Spleen (tissue), 11 donors: ENCODE measurements around the gene FLOT2. TPM values are rescaled to one million over a fixed set of nuclear protein-coding genes. Genes with fewer than 3 reads are reported as not detected.
A peak's percentile ranks its signal among the peaks of the same experiment; 100 is the strongest.

Experiments used
- DNase-seq: peaks from one replicate; pipeline ENCODE4 v3.0.0-alpha.2; 2020
- H3K27ac ChIP-seq, 8 donors: fragments of 200-600 bp; sonication (generic) in 7 of 8; 1 replicate in 4 of 8; 2 replicates in 4 of 8; pipeline versions ENCODE4 v1.5.0 to v1.8.0; 2016 to 2021; ENCODE audit warnings: inconsistent platforms in 4 of 8, mild to moderate bottlenecking in 4 of 8, moderate library complexity in 1 of 8
- H3K27me3 ChIP-seq, 7 donors: fragments of 200-600 bp; sonication (generic) in 6 of 7; replicated peaks in 1 of 7; 1 replicate in 4 of 7; 2 replicates in 3 of 7; pipeline versions ENCODE4 v1.5.0 to v1.8.0; 2016 to 2021; ENCODE audit warnings: inconsistent platforms in 3 of 7, mild to moderate bottlenecking in 1 of 7
- H3K36me3 ChIP-seq, 6 donors: fragments of 200-600 bp; sonication (generic) in 5 of 6; 1 replicate in 4 of 6; 2 replicates in 2 of 6; pipeline versions ENCODE4 v1.5.0 to v1.8.0; 2016 to 2021; ENCODE audit warnings: inconsistent platforms in 2 of 6
- H3K4me1 ChIP-seq, 6 donors: fragments of 200-600 bp; sonication (generic) in 5 of 6; 1 replicate in 3 of 6; 2 replicates in 3 of 6; pipeline versions ENCODE4 v1.5.0 to v1.8.0; 2016 to 2021; ENCODE audit warnings: inconsistent platforms in 3 of 6
- H3K4me3 ChIP-seq, 8 donors: fragments of 200-600 bp; sonication (generic) in 7 of 8; 1 replicate in 4 of 8; 2 replicates in 4 of 8; pipeline versions ENCODE4 v1.5.0 to v1.8.0; 2016 to 2021; ENCODE audit warnings: inconsistent platforms in 4 of 8, mild to moderate bottlenecking in 4 of 8, moderate library complexity in 2 of 8
- H3K9me3 ChIP-seq, 8 donors: fragments of 200-600 bp; sonication (generic) in 7 of 8; 1 replicate in 4 of 8; 2 replicates in 4 of 8; pipeline versions ENCODE4 v1.5.0 to v1.8.0; 2016 to 2021; ENCODE audit warnings: inconsistent platforms in 4 of 8
- POLR2A ChIP-seq, 3 donors: fragments of 450-650 bp; IDR thresholded peaks; one replicate each; pipeline ENCODE4 v1.5.1; 2017; ENCODE audit warnings: antibody characterized with exemption in 3 of 3, mild to moderate bottlenecking in 1 of 3
- POLR2AphosphoS5 ChIP-seq, 3 donors: sonication (generic); formaldehyde crosslinking; IDR thresholded peaks; one replicate each; pipeline ENCODE4 v1.5.1; 2017; ENCODE audit warnings: antibody characterized with exemption in 3 of 3
- WGBS, 5 donors: extraction: QIAGEN DNeasy Blood & Tissue Kit in 3 of 5; methylation state at CpG; one replicate each; pipeline versions ENCODE4 v1.1.5 to v1.1.7; 2013 to 2018; 5-methylcytosine and 5-hydroxymethylcytosine counted together
- intact Hi-C: fragments of 100-400 bp; cut with DNase I; formaldehyde crosslinking; loops from one replicate; pipeline ENCODE4 v1.15.0; 2023; ENCODE audit warnings: low total_unique reads
- polyA plus RNA-seq, 3 donors: library from polyadenylated mRNA; stranded (reverse); fragments of 200-250 nt; gene quantifications; one replicate each; pipeline ENCODE4 v1.2.1, GENCODE V29; 2013
- total RNA-seq, 7 donors: library from RNA; depleted of rRNA in 3 of 7; stranded (reverse); fragments of >200 nt in 3 of 7; fragmentation: NEBNext Ultra II Directional in 4 of 7; extraction: Animal tissue kit (Norgen Biotek cat#: 25700) in 4 of 7; gene quantifications; one replicate each; pipeline versions ENCODE4 v1.1.0 to v1.2.1, GENCODE V29; 2016 to 2021
- TF ChIP-seq, protein P1 (sequence below), 11 experiments: fragments of 200-600 bp in 7 of 11; fragments of 450-650 bp in 4 of 11; sonication (generic) in 4 of 11; IDR thresholded peaks in 8 of 11; conservative IDR thresholded peaks in 3 of 11; 1 replicate in 7 of 11; 2 replicates in 4 of 11; pipeline versions ENCODE4 v1.4.0 to v1.8.0; 2016 to 2021; ENCODE audit warnings: antibody characterized with exemption in 11 of 11, inconsistent platforms in 4 of 11, mild to moderate bottlenecking in 1 of 11
- donor health status: healthy with polysubstance abuse.
- donor health status: DM: no; HTN: no; CAD: no; lungs with moderate emphysema.
- donor health status: DM: no; HTN: no; CAD: no.
- donor health status: Bipolar disorder and iron deficiency.
- donor health status: healthy.
- donor health status: DM: no; HTN: no; CAD: no.
- donor health status: DM: yes; HTN: yes; CAD: no.

The FLOT2 gene
- total and polyA plus RNA-seq, 10 donors = 80.8 to 259 (median 184) TPM

GRCh38 chr17:28900986-28901726, 3.6 kb upstream of the FLOT2 start:
- Histone ChIP-seq H3K27ac (peak overlapping the region in 6 of 8 donors; percentile 86 to 99 (median 93)), H3K27me3 (no peaks in the 10 kb centered on the region), H3K9me3 (no peaks in the 10 kb centered on the region), H3K4me3 (peak overlapping the region in 6 of 8 donors; percentile 11 to 95 (median 86)), H3K4me1 (peaks cover 30 to 81% (median 64%) of the 10 kb centered on the region in 6 donors), H3K36me3 (peaks cover 0 to 20% (median 7%) of the 10 kb centered on the region in 6 donors)
- 84 to 90% (median 86%) methylated on average over 19 to 24 of the region's 24 CpGs for WGBS, 5 donors
- no peak for DNase-seq
- intact Hi-C loops = loop anchor here (10.0 kb wide), 1 partner anchor 46 kb away; the partner anchor contains the start of gene ERAL1
- TF ChIP-seq, protein P1, sequence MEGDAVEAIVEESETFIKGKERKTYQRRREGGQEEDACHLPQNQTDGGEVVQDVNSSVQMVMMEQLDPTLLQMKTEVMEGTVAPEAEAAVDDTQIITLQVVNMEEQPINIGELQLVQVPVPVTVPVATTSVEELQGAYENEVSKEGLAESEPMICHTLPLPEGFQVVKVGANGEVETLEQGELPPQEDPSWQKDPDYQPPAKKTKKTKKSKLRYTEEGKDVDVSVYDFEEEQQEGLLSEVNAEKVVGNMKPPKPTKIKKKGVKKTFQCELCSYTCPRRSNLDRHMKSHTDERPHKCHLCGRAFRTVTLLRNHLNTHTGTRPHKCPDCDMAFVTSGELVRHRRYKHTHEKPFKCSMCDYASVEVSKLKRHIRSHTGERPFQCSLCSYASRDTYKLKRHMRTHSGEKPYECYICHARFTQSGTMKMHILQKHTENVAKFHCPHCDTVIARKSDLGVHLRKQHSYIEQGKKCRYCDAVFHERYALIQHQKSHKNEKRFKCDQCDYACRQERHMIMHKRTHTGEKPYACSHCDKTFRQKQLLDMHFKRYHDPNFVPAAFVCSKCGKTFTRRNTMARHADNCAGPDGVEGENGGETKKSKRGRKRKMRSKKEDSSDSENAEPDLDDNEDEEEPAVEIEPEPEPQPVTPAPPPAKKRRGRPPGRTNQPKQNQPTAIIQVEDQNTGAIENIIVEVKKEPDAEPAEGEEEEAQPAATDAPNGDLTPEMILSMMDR (IDR thresholded peaks at IDR 0.05 in 8 of 11, conservative IDR thresholded peaks at IDR 0.05 in 3 of 11) = no peak
- TF ChIP-seq POLR2A (IDR thresholded peaks at IDR 0.05) = no peak
- TF ChIP-seq POLR2AphosphoS5 (IDR thresholded peaks at IDR 0.05) = peak in 1 of 3 donors; percentile 14

GRCh38 chr17:28899212-28899815, 1.8 kb upstream of the FLOT2 start:
- TF ChIP-seq POLR2AphosphoS5 (IDR thresholded peaks at IDR 0.05) = no peak
- TF ChIP-seq, protein P1 (IDR thresholded peaks at IDR 0.05 in 8 of 11, conservative IDR thresholded peaks at IDR 0.05 in 3 of 11) = no peak
- TF ChIP-seq POLR2A (IDR thresholded peaks at IDR 0.05) = no peak
- Histone ChIP-seq H3K36me3 (peaks cover 0 to 7% (median 0%) of the 10 kb centered on the region in 6 donors), H3K4me1 (peaks cover 48 to 89% (median 75%) of the 10 kb centered on the region in 6 donors), H3K4me3 (no peak overlapping the region), H3K27ac (peak overlapping the region in 5 of 8 donors; percentile 96 to 99 (median 99)), H3K9me3 (no peaks in the 10 kb centered on the region), H3K27me3 (no peaks in the 10 kb centered on the region)
- intact Hi-C loops = no loop called here
- WGBS, 5 donors = 95 to 99% (median 98%) methylated on average over 5 of the region's 5 CpGs
- no peak for DNase-seq

DNA sequence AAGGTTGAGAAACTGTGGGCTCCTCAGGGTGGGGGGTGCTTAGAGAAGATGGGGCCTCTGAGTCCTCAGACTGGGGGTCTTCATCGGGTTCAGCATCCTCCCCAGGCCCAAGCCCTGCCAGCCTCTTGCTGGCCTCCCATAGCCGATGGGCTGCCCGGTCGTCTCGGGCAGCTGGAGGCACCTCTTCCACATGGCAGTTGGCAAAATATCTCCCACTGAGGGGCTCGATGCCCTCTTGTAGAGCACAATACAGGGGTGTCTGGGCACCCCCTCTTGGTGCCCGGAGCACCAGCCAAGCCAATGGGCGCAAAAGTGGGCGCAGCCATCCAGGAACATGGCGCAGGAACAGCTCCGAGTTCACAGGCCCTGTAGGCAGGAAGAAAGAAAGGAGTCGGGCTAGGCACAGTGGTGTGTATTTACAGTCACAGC, 1.0 kb upstream of the FLOT2 start:
- TF ChIP-seq POLR2AphosphoS5 (IDR thresholded peaks at IDR 0.05) (no peak), POLR2A (IDR thresholded peaks at IDR 0.05) (no peak)
- TF ChIP-seq, protein P1 (IDR thresholded peaks at IDR 0.05 in 8 of 11, conservative IDR thresholded peaks at IDR 0.05 in 3 of 11) = no peak
- DNase-seq = peak; percentile 75
- no peaks in the 10 kb centered on the region for H3K9me3 ChIP-seq
- no peaks in the 10 kb centered on the region for H3K27me3 ChIP-seq
- peaks cover 0 to 7% (median 0%) of the 10 kb centered on the region in 6 donors for H3K36me3 ChIP-seq
- intact Hi-C loops = no loop called here
- WGBS, 5 donors = 85 to 94% (median 87%) methylated on average over 11 to 12 of the region's 12 CpGs
- peaks cover 55 to 89% (median 78%) of the 10 kb centered on the region in 6 donors for H3K4me1 ChIP-seq
- peak overlapping the region; percentile 95 to 99 (median 98) for H3K27ac ChIP-seq
- H3K4me3 ChIP-seq = peak overlapping the region in 1 of 8 donors; percentile 97
